GM12878 (cell line): Measurements from ENCODE around the gene MAP4K4. TPM values are rescaled to one million over a fixed set of nuclear protein-coding genes. Genes with fewer than 3 reads are reported as not detected.

ENCODE experiments used
- ATAC-seq: fragments of 200-7000 bp; cut with Tn5 transposase; 3 replicates; pipeline ENCODE4 v1.9.1; 2020; ENCODE audit warnings: mild to moderate bottlenecking, moderate library complexity
- BruUV-seq: library from RNA; stranded (reverse); fragments of 400-500 nt; replicated peaks from 2 replicates; lab custom pipeline; 2021; lab: Mats Ljungman, UMichigan
- CTCF ChIA-PET: fragments of 300-600 bp; sonication (Branson Sonifier 250); formaldehyde crosslinking; extraction: SDS; loops from one replicate; lab custom pipeline; 2021; ENCODE audit warnings: inconsistent platforms; lab: Yijun Ruan, JAX
- POLR2A ChIA-PET: fragments of 350-600 bp; formaldehyde crosslinking; extraction: SDS; loops from one replicate; lab custom pipeline; 2021; ENCODE audit warnings: inconsistent platforms; lab: Charles Lee
- RAD21 ChIA-PET: fragments of 300-600 bp; sonication (Branson Sonifier 250); formaldehyde crosslinking; loops from one replicate; lab custom pipeline; 2023; ENCODE audit warnings: antibody characterized with exemption; ENCODE audit not compliant: unreplicated experiment; lab: Charles Lee
- SMC1A ChIA-PET: fragments of 300-600 bp; sonication (Branson Sonifier 250); formaldehyde crosslinking; loops from one replicate; lab custom pipeline; 2023; ENCODE audit not compliant: unreplicated experiment, uncharacterized antibody; lab: Charles Lee
- DNase-seq: peaks from one replicate; pipeline ENCODE4 v3.0.0-alpha.2; 2011; ENCODE audit warnings: low read depth, low spot score
- FAIRE-seq: peaks from 3 replicates; lab custom pipeline; 2011; peaks lifted over from hg19 to GRCh38; lab: Jason Lieb, UNC
- H2AFZ ChIP-seq: 2 replicates; pipeline ENCODE4 v1.6.0; 2011; ENCODE audit warnings: low read depth, low read length, control low read depth; ENCODE audit not compliant: control insufficient read depth
- H3K27ac ChIP-seq: 2 replicates; pipeline ENCODE4 v1.5.1; 2011; ENCODE audit warnings: control low read depth; ENCODE audit not compliant: control insufficient read depth, insufficient read depth
- H3K27me3 ChIP-seq, 2 experiments: replicated peaks in 1 of 2; 2 replicates each; pipeline versions ENCODE4 v1.6.0 to v1.6.1; 2011; ENCODE audit warnings: low read length in 1 of 2; ENCODE audit not compliant: control insufficient read depth in 2 of 2, insufficient read depth in 2 of 2
- H3K36me3 ChIP-seq, 2 experiments: 2 replicates each; pipeline ENCODE4 v1.5.1; 2011; ENCODE audit warnings: low read length in 1 of 2; ENCODE audit not compliant: control insufficient read depth in 2 of 2, insufficient read depth in 2 of 2
- H3K4me1 ChIP-seq: 2 replicates; pipeline ENCODE4 v1.6.1; 2011; ENCODE audit warnings: mild to moderate bottlenecking, low read length, moderate library complexity, mixed read lengths; ENCODE audit not compliant: control insufficient read depth, insufficient read depth
- H3K4me2 ChIP-seq: 2 replicates; pipeline ENCODE4 v1.6.0; 2011; ENCODE audit warnings: control low read depth; ENCODE audit not compliant: control insufficient read depth, insufficient read depth
- H3K4me3 ChIP-seq: fragments of 200-600 bp; sonication (generic); 2 replicates; pipeline ENCODE4 v1.5.1; 2016
- H3K79me2 ChIP-seq: 2 replicates; pipeline ENCODE4 v1.6.0; 2011; ENCODE audit warnings: low read length; ENCODE audit not compliant: control insufficient read depth, insufficient read depth
- H3K9ac ChIP-seq: 2 replicates; pipeline ENCODE4 v1.8.0; 2011; ENCODE audit warnings: low read length, control low read depth, mixed read lengths; ENCODE audit not compliant: control insufficient read depth, insufficient read depth
- H3K9me3 ChIP-seq: replicated peaks from 3 replicates; pipeline ENCODE4 v1.5.1; 2011; ENCODE audit warnings: mild to moderate bottlenecking, low read length; ENCODE audit not compliant: control insufficient read depth, insufficient read depth
- H4K20me1 ChIP-seq: 2 replicates; pipeline ENCODE4 v1.6.0; 2011; ENCODE audit not compliant: control insufficient read depth, insufficient read depth
- BRCA1 ChIP-seq: IDR thresholded peaks from 2 replicates; pipeline ENCODE4 v1.6.1; 2011; ENCODE audit warnings: low read depth, low read length, improper control_type of control experiment
- DPF2 ChIP-seq: fragments of 450-650 bp; IDR thresholded peaks from 2 replicates; pipeline ENCODE4 v1.6.1; 2017; ENCODE audit warnings: mild to moderate bottlenecking
- EP300 ChIP-seq, 2 experiments: fragments of 150-350 bp in 1 of 2; IDR thresholded peaks; 2 replicates each; pipeline ENCODE4 v1.6.1; 2011 to 2012; ENCODE audit warnings: low read depth in 2 of 2, low read length in 2 of 2, borderline replicate concordance in 1 of 2, improper control_type of control experiment in 1 of 2, inconsistent platforms in 1 of 2; ENCODE audit not compliant: control insufficient read depth in 1 of 2
- IKZF1 ChIP-seq: fragments of 450-650 bp; conservative IDR thresholded peaks from 2 replicates; pipeline ENCODE4 v1.6.1; 2017; ENCODE audit warnings: antibody characterized with exemption, mild to moderate bottlenecking
- IKZF2 ChIP-seq, 2 experiments: fragments of 450-650 bp; IDR thresholded peaks; 2 replicates each; pipeline ENCODE4 v1.6.1; 2017; ENCODE audit warnings: mild to moderate bottlenecking in 2 of 2, moderate library complexity in 2 of 2
- IRF3 ChIP-seq: fragments of 450-650 bp; IDR thresholded peaks from 2 replicates; pipeline ENCODE4 v1.6.1; 2014; ENCODE audit warnings: mild to moderate bottlenecking
- JUND ChIP-seq: IDR thresholded peaks from 2 replicates; pipeline ENCODE4 v1.6.1; 2012; ENCODE audit warnings: low read depth, mild to moderate bottlenecking, low read length, improper control_type of control experiment, moderate library complexity
- MTA2 ChIP-seq: fragments of 450-650 bp; IDR thresholded peaks from 2 replicates; pipeline ENCODE4 v1.6.1; 2016; ENCODE audit warnings: low read depth, mild to moderate bottlenecking, moderate library complexity
- PBX3 ChIP-seq: IDR thresholded peaks from 2 replicates; pipeline ENCODE4 v1.6.1; 2011; ENCODE audit warnings: mild to moderate bottlenecking, low read depth, low read length, moderate library complexity; ENCODE audit not compliant: insufficient replicate concordance
- POLR2A ChIP-seq: IDR thresholded peaks from 2 replicates; pipeline ENCODE4 v1.6.1; 2011; ENCODE audit warnings: low read depth, mild to moderate bottlenecking, low read length
- SP1 ChIP-seq: IDR thresholded peaks from one replicate; pipeline ENCODE4 v1.6.1; 2011; ENCODE audit warnings: low read depth, low read length
- SPI1 ChIP-seq: IDR thresholded peaks from 2 replicates; pipeline ENCODE4 v1.6.1; 2011; ENCODE audit warnings: low read depth, mild to moderate bottlenecking, low read length, moderate library complexity, borderline replicate concordance; ENCODE audit not compliant: insufficient read depth
- SREBF1 ChIP-seq: IDR thresholded peaks from 2 replicates; pipeline ENCODE4 v1.6.1; 2012; ENCODE audit warnings: mild to moderate bottlenecking, low read length
- TAF1 ChIP-seq: IDR thresholded peaks from 2 replicates; pipeline ENCODE4 v1.6.1; 2011; ENCODE audit warnings: mild to moderate bottlenecking, low read depth, low read length, borderline replicate concordance
- WGBS: methylation state at CpG from one replicate; pipeline ENCODE4 v1.1.6; 2016; ENCODE audit warnings: low lambda C conversion rate; ENCODE audit not compliant: insufficient replicate concordance, insufficient coverage; ENCODE audit errors: missing lambda C conversion rate; 5-methylcytosine and 5-hydroxymethylcytosine counted together
- in situ Hi-C: fragments of 300-500 bp; cut with MboI; formaldehyde crosslinking; loops from 9 replicates; pipeline ENCODE4 v1.14.3; 2018; ENCODE audit warnings: mixed read lengths
- intact Hi-C: fragments of 100-400 bp; cut with micrococcal nuclease; formaldehyde crosslinking; loops from one replicate; pipeline ENCODE4 v1.14.2; 2022; ENCODE audit not compliant: unreplicated experiment
- polyA plus RNA-seq, 11 experiments: library from polyadenylated mRNA; depleted of rRNA in 4 of 11; unstranded in 6 of 11; stranded (reverse) in 5 of 11; fragments of >200 nt; fragmentation: Nextera tagmentation in 4 of 11; fragmentation: Illumina TruSeq in 1 of 11; extraction: Ambion mirVana in 4 of 11; extraction: Trizol in 1 of 11; gene quantifications; 1 replicate in 1 of 11; 2 replicates in 10 of 11; pipeline versions ENCODE4 v1.2.1 to v1.2.3, GENCODE V29; 2011 to 2016; ENCODE audit warnings: inconsistent platforms in 2 of 11, missing spikeins in 2 of 11, low read depth in 1 of 11
- total RNA-seq, 4 experiments: library from RNA; depleted of rRNA in 3 of 4; stranded (reverse); fragments of >200 nt in 3 of 4; fragmentation: Illumina TruSeq in 1 of 4; extraction: Trizol in 1 of 4; gene quantifications; 2 replicates each; pipeline versions ENCODE4 v1.2.1 to v1.2.3, GENCODE V29; 2013 to 2021

MAP4K4 gene
- total and polyA plus RNA-seq, 10 of the 15 experiments (the other 5 are each of a cell fraction or from before 2014, with no cell fraction given), result 1.9 to 50.4 (median 9.7) TPM

- Histone ChIP-seq H3K27ac (no peak overlapping the region), H3K4me3 (no peak overlapping the region), H3K36me3 (no peaks in the 10 kb centered on the region), H3K4me1 (no peaks in the 10 kb centered on the region), H2AFZ (no peak overlapping the region), H3K27me3 (no peaks in the 10 kb centered on the region), H3K9me3 (peaks cover 6% of the 10 kb centered on the region; the same call in 1 of the 3 replicates), H4K20me1 (no peaks in the 10 kb centered on the region), H3K79me2 (no peaks in the 10 kb centered on the region), H3K4me2 (no peak overlapping the region), H3K9ac (no peak overlapping the region)
- no peak for DNase-seq
- 38% methylated on average over 5 of the region's 5 CpGs for WGBS
- no peak for TF ChIP-seq PBX3
- 0 out of 4 replicates have a peak, but pooled peaks of 1 of the 2 experiments have one; percentile 17 for TF ChIP-seq EP300 (IDR thresholded peaks at IDR 0.05; ENCODE audit: borderline replicate concordance in 1 of 2, control insufficient read depth in 1 of 2, low read depth in 2 of 2, low read length in 2 of 2)
- no peak for TF ChIP-seq SP1
- TF ChIP-seq MTA2, result peak; percentile 68; the same call in 1 of the 2 replicates
- TF ChIP-seq SPI1, result peak; percentile 42; the same call in 1 of the 2 replicates
- no peak for TF ChIP-seq IRF3
- TF ChIP-seq JUND, result no peak
- no peak for TF ChIP-seq TAF1
- TF ChIP-seq SREBF1, result no peak
- TF ChIP-seq BRCA1, result no peak
- peak; percentile 68 for TF ChIP-seq IKZF1
- peak; percentile 67 to 76; a peak in 2 of 4 replicates for TF ChIP-seq IKZF2 (IDR thresholded peaks at IDR 0.05)
- no peak for TF ChIP-seq POLR2A
- peak; percentile 48 for TF ChIP-seq DPF2
- ATAC-seq, result peak; percentile 78
- in situ Hi-C loops (no loop called here), intact Hi-C loops (no loop called here)
- ChIA-PET CTCF (interaction anchor here (0.7 to 1.1 kb wide), 2 partner anchors 55 to 85 kb away, joined by 3 read pairs; no protein-coding TSS in a partner anchor), SMC1A (interaction anchor here (1.5 kb wide), 1 partner anchor 37 kb away, joined by 5 read pairs; no protein-coding TSS in a partner anchor), POLR2A (no interaction called here), RAD21 (interaction anchor here (0.9 kb wide), 1 partner anchor 36 kb away, joined by 4 read pairs; no protein-coding TSS in a partner anchor)
- no peak for FAIRE-seq
- no TSS peak for BruUV-seq
Measured at GRCh38 chr2:101921319-101921952, 223.9 kb downstream of the MAP4K4 start.
